DMS153 treated with DMSO at 0.1 percent for 48 hours (cell line): Measurements from ENCODE around the gene SSC5D.

ENCODE experiments used
- DNase-seq: peaks from one replicate; lab custom pipeline; 2025; ENCODE audit not compliant: unreplicated experiment; lab: John Stamatoyannopoulos, UW

The SSC5D gene

GRCh38 chr19:55552620-55553019, 64.4 kb downstream of the SSC5D start:
- DNase-seq, result no peak

- no peak for DNase-seq
Observed at GRCh38 chr19:55553217-55554182, 65.3 kb downstream of the SSC5D start.

GRCh38 chr19:55554302-55554701, 66.1 kb downstream of the SSC5D start:
- DNase-seq, result no peak

- peak; percentile 74 for DNase-seq
Observed at GRCh38 chr19:55554741-55555152, 66.5 kb downstream of the SSC5D start.

GRCh38 chr19:55559684-55560083, 71.4 kb downstream of the SSC5D start:
- no peak for DNase-seq

GRCh38 chr19:55563261-55563690, 75.0 kb downstream of the SSC5D start:
- DNase-seq, result no peak

GRCh38 chr19:55566823-55567222, 78.6 kb downstream of the SSC5D start:
- no peak for DNase-seq

- DNase-seq, result no peak
Observed at GRCh38 chr19:55567708-55568328, 79.6 kb downstream of the SSC5D start.
